SK-N-SH treated with all-trans-retinoic acid at 6 μM for 48 hours (cell line): ENCODE results near the gene UNC13C.

ENCODE experiments used
- ATAC-seq: fragments of 200-7000 bp; cut with Tn5 transposase; 3 replicates; pipeline ENCODE4 v1.9.1; 2020; ENCODE audit warnings: mild to moderate bottlenecking, moderate library complexity
- ARNTL ChIP-seq: fragments of 450-650 bp; formaldehyde crosslinking; IDR thresholded peaks from 2 replicates; pipeline ENCODE4 v1.5.0; 2020; ENCODE audit warnings: low read depth, mild to moderate bottlenecking, moderate library complexity, borderline replicate concordance
- BACH2 ChIP-seq: fragments of 250-450 bp; sonication (Bioruptor Pico); IDR thresholded peaks from 2 replicates; pipeline ENCODE4 v1.9.0; 2021; ENCODE audit warnings: mild to moderate bottlenecking, borderline replicate concordance
- CSDC2 ChIP-seq: fragments of 250-450 bp; sonication (Bioruptor Pico); IDR thresholded peaks from 2 replicates; pipeline ENCODE4 v1.5.0; 2020; ENCODE audit warnings: mild to moderate bottlenecking, moderate library complexity
- GLIS3 ChIP-seq: fragments of 250-450 bp; sonication (Bioruptor Pico); IDR thresholded peaks from 2 replicates; pipeline ENCODE4 v1.5.0; 2020; ENCODE audit warnings: mild to moderate bottlenecking, moderate library complexity
- ISL1 ChIP-seq: fragments of 250-450 bp; sonication (Bioruptor Pico); IDR thresholded peaks from 2 replicates; pipeline ENCODE4 v2.1.2; 2022; ENCODE audit warnings: mild to moderate bottlenecking, moderate library complexity
- OSR1 ChIP-seq: fragments of 250-450 bp; sonication (Bioruptor Pico); IDR thresholded peaks from 2 replicates; pipeline ENCODE4 v1.8.0; 2022; ENCODE audit warnings: moderate library complexity, mild to moderate bottlenecking, inconsistent platforms
- PPARA ChIP-seq: fragments of 250-450 bp; sonication (Bioruptor Pico); IDR thresholded peaks from 2 replicates; pipeline ENCODE4 v1.5.0; 2020; ENCODE audit warnings: mild to moderate bottlenecking, borderline replicate concordance
- RARB ChIP-seq: fragments of 250-450 bp; sonication (Bioruptor Pico); IDR thresholded peaks from 2 replicates; pipeline ENCODE4 v1.8.0; 2021; ENCODE audit warnings: mild to moderate bottlenecking, moderate library complexity
- SNAI2 ChIP-seq: fragments of 250-450 bp; sonication (Bioruptor Pico); IDR thresholded peaks from 2 replicates; pipeline ENCODE4 v1.5.0; 2020; ENCODE audit warnings: mild to moderate bottlenecking, moderate library complexity
- TCF4 ChIP-seq: fragments of 250-450 bp; sonication (Bioruptor Pico); IDR thresholded peaks from 2 replicates; pipeline ENCODE4 v1.8.0; 2021; ENCODE audit warnings: mild to moderate bottlenecking, moderate library complexity, borderline replicate concordance
- TOX ChIP-seq: fragments of 250-450 bp; sonication (Bioruptor Pico); IDR thresholded peaks from 2 replicates; pipeline ENCODE4 v1.8.0; 2021; ENCODE audit warnings: mild to moderate bottlenecking, moderate library complexity, borderline replicate concordance
- ZC3H10 ChIP-seq: fragments of 250-450 bp; sonication (Bioruptor Pico); IDR thresholded peaks from 2 replicates; pipeline ENCODE4 v1.5.1; 2021; ENCODE audit warnings: mild to moderate bottlenecking, moderate library complexity
- ZFP3 ChIP-seq: fragments of 250-450 bp; sonication (Bioruptor Pico); IDR thresholded peaks from 2 replicates; pipeline ENCODE4 v1.5.0; 2020; ENCODE audit warnings: mild to moderate bottlenecking, moderate library complexity
- ZFP30 ChIP-seq: fragments of 450-650 bp; formaldehyde crosslinking; IDR thresholded peaks from 2 replicates; pipeline ENCODE4 v1.5.0; 2022; ENCODE audit warnings: mild to moderate bottlenecking, moderate library complexity
- ZNF565 ChIP-seq: fragments of 450-650 bp; formaldehyde crosslinking; conservative IDR thresholded peaks from 2 replicates; pipeline ENCODE4 v1.5.0; 2020; ENCODE audit warnings: low read depth, mild to moderate bottlenecking, moderate library complexity
- ZNF70 ChIP-seq: fragments of 450-650 bp; formaldehyde crosslinking; IDR thresholded peaks from 2 replicates; pipeline ENCODE4 v1.5.0; 2020; ENCODE audit warnings: mild to moderate bottlenecking, moderate library complexity
- TF ChIP-seq, protein P1 (sequence below): fragments of 250-450 bp; sonication (Bioruptor Pico); IDR thresholded peaks from 2 replicates; pipeline ENCODE4 v1.5.1; 2021; ENCODE audit warnings: mild to moderate bottlenecking, moderate library complexity
- TF ChIP-seq, protein P2 (sequence below): fragments of 250-450 bp; sonication (Bioruptor Pico); IDR thresholded peaks from 2 replicates; pipeline ENCODE4 v1.8.0; 2021; ENCODE audit warnings: low read depth, mild to moderate bottlenecking, moderate library complexity, borderline replicate concordance
- TF ChIP-seq, protein P3 (sequence below): fragments of 250-450 bp; sonication (Bioruptor Pico); IDR thresholded peaks from 2 replicates; pipeline ENCODE4 v1.5.1; 2020; ENCODE audit warnings: low read depth, mild to moderate bottlenecking, moderate library complexity
- TF ChIP-seq, protein P4 (sequence below): fragments of 250-450 bp; sonication (Bioruptor Pico); IDR thresholded peaks from 2 replicates; pipeline ENCODE4 v1.5.0; 2020; ENCODE audit warnings: mild to moderate bottlenecking, moderate library complexity

Gene UNC13C

DNA sequence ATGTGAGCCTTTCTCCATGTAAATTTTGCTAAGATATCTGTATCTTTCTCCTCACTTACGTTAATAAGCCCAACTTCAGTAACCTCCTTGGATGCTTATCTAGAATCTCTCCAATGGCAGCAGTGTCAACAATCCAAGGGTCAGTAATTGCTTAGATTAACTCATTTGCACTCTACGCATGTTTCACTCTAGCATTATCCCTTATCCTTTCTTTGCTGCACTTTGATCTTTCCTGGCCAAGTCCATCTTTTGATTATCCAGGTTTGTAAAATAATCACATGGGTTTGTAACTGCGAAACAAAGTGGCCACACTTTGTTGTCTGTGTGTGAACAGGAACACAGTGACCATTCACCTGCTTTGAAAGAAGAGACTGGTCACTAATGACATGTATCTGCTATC is 640.9 kb downstream of the UNC13C start (continued):
- TF ChIP-seq ARNTL (CRISPR knock-in tag) (no peak), CSDC2 (no peak), TCF4 (CRISPR knock-in tag) (no peak), SNAI2 (CRISPR knock-in tag) (no peak)
- TF ChIP-seq, protein P1, sequence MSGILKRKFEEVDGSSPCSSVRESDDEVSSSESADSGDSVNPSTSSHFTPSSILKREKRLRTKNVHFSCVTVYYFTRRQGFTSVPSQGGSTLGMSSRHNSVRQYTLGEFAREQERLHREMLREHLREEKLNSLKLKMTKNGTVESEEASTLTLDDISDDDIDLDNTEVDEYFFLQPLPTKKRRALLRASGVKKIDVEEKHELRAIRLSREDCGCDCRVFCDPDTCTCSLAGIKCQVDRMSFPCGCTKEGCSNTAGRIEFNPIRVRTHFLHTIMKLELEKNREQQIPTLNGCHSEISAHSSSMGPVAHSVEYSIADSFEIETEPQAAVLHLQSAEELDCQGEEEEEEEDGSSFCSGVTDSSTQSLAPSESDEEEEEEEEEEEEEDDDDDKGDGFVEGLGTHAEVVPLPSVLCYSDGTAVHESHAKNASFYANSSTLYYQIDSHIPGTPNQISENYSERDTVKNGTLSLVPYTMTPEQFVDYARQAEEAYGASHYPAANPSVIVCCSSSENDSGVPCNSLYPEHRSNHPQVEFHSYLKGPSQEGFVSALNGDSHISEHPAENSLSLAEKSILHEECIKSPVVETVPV (CRISPR knock-in tag): no peak
- TF ChIP-seq, protein P2, sequence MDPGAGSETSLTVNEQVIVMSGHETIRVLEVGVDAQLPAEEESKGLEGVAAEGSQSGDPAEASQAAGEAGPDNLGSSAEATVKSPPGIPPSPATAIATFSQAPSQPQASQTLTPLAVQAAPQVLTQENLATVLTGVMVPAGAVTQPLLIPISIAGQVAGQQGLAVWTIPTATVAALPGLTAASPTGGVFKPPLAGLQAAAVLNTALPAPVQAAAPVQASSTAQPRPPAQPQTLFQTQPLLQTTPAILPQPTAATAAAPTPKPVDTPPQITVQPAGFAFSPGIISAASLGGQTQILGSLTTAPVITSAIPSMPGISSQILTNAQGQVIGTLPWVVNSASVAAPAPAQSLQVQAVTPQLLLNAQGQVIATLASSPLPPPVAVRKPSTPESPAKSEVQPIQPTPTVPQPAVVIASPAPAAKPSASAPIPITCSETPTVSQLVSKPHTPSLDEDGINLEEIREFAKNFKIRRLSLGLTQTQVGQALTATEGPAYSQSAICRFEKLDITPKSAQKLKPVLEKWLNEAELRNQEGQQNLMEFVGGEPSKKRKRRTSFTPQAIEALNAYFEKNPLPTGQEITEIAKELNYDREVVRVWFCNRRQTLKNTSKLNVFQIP (CRISPR knock-in tag): no peak
- TF ChIP-seq, protein P3, sequence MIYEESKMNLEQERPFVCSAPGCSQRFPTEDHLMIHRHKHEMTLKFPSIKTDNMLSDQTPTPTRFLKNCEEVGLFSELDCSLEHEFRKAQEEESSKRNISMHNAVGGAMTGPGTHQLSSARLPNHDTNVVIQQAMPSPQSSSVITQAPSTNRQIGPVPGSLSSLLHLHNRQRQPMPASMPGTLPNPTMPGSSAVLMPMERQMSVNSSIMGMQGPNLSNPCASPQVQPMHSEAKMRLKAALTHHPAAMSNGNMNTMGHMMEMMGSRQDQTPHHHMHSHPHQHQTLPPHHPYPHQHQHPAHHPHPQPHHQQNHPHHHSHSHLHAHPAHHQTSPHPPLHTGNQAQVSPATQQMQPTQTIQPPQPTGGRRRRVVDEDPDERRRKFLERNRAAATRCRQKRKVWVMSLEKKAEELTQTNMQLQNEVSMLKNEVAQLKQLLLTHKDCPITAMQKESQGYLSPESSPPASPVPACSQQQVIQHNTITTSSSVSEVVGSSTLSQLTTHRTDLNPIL: no peak

DNA sequence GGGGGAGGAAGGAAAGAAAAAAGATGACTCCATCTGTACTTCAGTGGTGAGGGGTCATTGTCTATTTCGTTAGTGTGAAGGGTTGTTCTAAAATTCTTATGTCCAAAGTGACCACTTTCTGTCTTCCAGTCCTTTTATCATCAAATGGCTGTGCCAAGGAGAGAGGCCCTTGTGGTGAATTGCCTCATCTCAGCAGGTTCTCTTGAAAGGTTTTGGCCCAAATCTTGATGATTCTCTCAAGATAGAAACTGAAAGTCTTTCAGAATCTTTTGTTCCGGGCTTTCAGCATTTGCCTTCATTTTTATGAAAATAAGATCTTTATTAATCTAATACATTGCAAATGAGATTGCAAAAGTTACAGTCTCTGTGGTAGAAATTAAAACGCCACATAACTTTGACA is 642.7 kb downstream of the UNC13C start:
- TF ChIP-seq, protein P2 (CRISPR knock-in tag): no peak
- TF ChIP-seq RARB (CRISPR knock-in tag): no peak
- no peak for TF ChIP-seq GLIS3 (CRISPR knock-in tag)
- TF ChIP-seq CSDC2: no peak
- TF ChIP-seq ZNF70 (CRISPR knock-in tag): no peak
- TF ChIP-seq OSR1 (CRISPR knock-in tag): no peak
- TF ChIP-seq, protein P4, sequence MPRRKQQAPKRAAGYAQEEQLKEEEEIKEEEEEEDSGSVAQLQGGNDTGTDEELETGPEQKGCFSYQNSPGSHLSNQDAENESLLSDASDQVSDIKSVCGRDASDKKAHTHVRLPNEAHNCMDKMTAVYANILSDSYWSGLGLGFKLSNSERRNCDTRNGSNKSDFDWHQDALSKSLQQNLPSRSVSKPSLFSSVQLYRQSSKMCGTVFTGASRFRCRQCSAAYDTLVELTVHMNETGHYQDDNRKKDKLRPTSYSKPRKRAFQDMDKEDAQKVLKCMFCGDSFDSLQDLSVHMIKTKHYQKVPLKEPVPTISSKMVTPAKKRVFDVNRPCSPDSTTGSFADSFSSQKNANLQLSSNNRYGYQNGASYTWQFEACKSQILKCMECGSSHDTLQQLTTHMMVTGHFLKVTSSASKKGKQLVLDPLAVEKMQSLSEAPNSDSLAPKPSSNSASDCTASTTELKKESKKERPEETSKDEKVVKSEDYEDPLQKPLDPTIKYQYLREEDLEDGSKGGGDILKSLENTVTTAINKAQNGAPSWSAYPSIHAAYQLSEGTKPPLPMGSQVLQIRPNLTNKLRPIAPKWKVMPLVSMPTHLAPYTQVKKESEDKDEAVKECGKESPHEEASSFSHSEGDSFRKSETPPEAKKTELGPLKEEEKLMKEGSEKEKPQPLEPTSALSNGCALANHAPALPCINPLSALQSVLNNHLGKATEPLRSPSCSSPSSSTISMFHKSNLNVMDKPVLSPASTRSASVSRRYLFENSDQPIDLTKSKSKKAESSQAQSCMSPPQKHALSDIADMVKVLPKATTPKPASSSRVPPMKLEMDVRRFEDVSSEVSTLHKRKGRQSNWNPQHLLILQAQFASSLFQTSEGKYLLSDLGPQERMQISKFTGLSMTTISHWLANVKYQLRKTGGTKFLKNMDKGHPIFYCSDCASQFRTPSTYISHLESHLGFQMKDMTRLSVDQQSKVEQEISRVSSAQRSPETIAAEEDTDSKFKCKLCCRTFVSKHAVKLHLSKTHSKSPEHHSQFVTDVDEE: no peak
- TF ChIP-seq ISL1 (CRISPR knock-in tag): no peak
- ATAC-seq: no peak

DNA sequence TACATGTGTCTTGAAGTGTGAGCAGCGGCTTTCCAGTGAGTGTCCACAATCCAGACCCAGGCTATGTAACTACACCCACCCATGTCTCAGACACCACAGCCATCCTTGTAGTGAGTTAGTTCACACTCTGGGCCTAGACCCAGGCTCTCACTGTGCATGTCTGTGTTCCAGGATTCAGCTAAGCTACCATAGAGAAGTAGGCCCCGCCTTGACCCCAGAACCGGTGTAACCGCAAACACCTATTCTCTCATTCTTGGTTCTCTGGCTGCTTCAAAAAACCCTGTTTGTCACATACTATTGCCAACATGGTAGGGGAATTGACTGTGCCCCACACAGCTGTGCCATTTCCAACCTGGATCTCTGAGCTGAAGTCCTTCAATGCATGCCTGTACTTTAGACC is 657.9 kb downstream of the UNC13C start:
- no peak for ATAC-seq
- TF ChIP-seq ZFP3 (no peak), RARB (CRISPR knock-in tag) (no peak), PPARA (no peak), ZNF70 (CRISPR knock-in tag) (no peak), BACH2 (no peak), ZC3H10 (CRISPR knock-in tag) (no peak), TOX (CRISPR knock-in tag) (no peak), OSR1 (CRISPR knock-in tag) (no peak), ZFP30 (no peak), SNAI2 (CRISPR knock-in tag) (no peak), ARNTL (CRISPR knock-in tag) (no peak), ZNF565 (CRISPR knock-in tag) (no peak)
- TF ChIP-seq, protein P1 (CRISPR knock-in tag): no peak
- TF ChIP-seq, protein P4: no peak
- TF ChIP-seq, protein P2 (CRISPR knock-in tag): no peak
